ENCODE results near the gene DHH. TPM values are rescaled to one million over a fixed set of nuclear protein-coding genes. Genes with fewer than 3 reads are reported as not detected.
"Not testable (repeated sequence)": the region's sequence is repeated elsewhere in the genome, so short reads cannot be mapped to it uniquely, and the experiment has no call there.

Gene DHH
- total RNA-seq, 4 donors from 2014 or later: 0.26 to 1.7 (median 1.5) TPM; not detected in 1

GRCh38 chr12:49130151-49131050, 35.8 kb upstream of the DHH start:
- Histone ChIP-seq H3K27ac (peak overlapping the region; percentile 100), H3K4me1 (no peaks in the 10 kb centered on the region), H3K4me3 (peak overlapping the region; percentile 81 to 99), H3K27me3 (no peaks in the 10 kb centered on the region), H3K9me3 (no peaks in the 10 kb centered on the region), H3K36me3 (no peaks in the 10 kb centered on the region)
- intact Hi-C loops (cut with DNase I; ENCODE audit: low total_unique reads): loop anchor here (10.0 kb wide), 1 partner anchor 104 kb away; no protein-coding TSS in a partner anchor
- TF ChIP-seq POLR2A (IDR thresholded peaks at IDR 0.05): peak; percentile 47 to 79
- TF ChIP-seq, protein P1, sequence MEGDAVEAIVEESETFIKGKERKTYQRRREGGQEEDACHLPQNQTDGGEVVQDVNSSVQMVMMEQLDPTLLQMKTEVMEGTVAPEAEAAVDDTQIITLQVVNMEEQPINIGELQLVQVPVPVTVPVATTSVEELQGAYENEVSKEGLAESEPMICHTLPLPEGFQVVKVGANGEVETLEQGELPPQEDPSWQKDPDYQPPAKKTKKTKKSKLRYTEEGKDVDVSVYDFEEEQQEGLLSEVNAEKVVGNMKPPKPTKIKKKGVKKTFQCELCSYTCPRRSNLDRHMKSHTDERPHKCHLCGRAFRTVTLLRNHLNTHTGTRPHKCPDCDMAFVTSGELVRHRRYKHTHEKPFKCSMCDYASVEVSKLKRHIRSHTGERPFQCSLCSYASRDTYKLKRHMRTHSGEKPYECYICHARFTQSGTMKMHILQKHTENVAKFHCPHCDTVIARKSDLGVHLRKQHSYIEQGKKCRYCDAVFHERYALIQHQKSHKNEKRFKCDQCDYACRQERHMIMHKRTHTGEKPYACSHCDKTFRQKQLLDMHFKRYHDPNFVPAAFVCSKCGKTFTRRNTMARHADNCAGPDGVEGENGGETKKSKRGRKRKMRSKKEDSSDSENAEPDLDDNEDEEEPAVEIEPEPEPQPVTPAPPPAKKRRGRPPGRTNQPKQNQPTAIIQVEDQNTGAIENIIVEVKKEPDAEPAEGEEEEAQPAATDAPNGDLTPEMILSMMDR (IDR thresholded peaks at IDR 0.05): peak; percentile 80 to 92 (median 89)
- DNase-seq: peak; percentile 94

DNA sequence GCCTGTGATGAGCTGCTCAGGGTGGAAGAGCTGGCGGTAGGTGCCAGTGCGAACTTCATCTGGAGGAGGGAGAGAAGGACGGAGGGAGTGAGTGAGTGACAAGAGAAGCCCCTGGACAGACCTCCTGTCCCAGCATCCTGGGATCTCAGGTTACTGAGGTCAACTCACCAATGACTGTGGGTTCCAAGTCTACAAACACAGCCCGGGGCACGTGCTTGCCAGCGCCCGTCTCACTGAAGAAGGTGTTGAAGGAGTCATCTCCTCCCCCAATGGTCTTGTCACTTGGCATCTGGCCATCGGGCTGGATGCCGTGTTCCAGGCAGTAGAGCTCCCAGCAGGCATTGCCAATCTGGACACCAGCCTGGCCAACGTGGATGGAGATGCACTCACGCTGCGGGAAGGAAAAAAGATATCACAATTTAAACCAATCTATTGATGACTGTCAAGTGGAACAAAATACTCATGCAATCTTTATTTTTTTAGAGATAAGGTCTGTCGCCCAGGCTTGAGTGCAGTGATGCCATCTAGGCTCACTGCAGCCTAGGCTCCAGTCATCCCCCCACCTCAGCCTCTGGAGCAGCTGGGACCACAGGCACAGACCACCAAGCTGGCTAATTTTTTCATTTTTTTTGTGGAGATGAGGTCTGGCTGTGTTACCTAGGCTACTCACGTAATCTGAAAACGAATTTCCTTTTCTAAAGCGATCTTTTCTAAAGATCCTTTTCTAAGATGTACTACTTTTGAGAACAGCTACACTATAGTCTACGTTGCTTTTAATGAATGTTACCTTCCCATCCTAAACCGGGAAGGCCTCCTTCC, 34.9 kb upstream of the DHH start:
- Histone ChIP-seq H3K4me1 (no peaks in the 10 kb centered on the region), H3K27me3 (no peaks in the 10 kb centered on the region), H3K9me3 (no peaks in the 10 kb centered on the region), H3K27ac (peak overlapping the region; percentile 100), H3K36me3 (no peaks in the 10 kb centered on the region), H3K4me3 (peak overlapping the region; percentile 81 to 99)
- TF ChIP-seq, protein P1 (IDR thresholded peaks at IDR 0.05): no peak
- TF ChIP-seq POLR2A (IDR thresholded peaks at IDR 0.05): no peak
- intact Hi-C loops (cut with DNase I; ENCODE audit: low total_unique reads): loop anchor here (10.0 kb wide), 2 partner anchors 65 to 105 kb away; partner anchors contain the start of genes KMT2D and RHEBL1
- peak in 1 of 2 donors; percentile 36 for DNase-seq

DNA sequence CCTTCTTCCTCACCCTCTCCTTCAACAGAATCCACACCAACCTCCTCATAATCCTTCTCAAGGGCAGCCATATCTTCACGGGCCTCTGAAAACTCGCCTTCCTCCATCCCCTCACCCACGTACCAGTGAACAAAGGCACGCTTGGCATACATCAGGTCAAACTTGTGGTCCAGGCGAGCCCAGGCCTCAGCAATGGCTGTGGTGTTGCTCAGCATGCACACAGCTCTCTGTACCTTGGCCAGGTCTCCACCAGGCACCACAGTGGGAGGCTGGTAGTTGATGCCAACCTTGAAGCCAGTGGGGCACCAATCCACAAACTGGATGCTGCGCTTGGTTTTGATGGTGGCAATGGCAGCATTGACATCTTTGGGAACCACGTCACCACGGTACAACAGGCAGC, 33.4 kb upstream of the DHH start:
- not testable (repeated sequence) for H3K27me3 ChIP-seq, H3K4me3 ChIP-seq, H3K36me3 ChIP-seq, H3K4me1 ChIP-seq, H3K9me3 ChIP-seq, H3K27ac ChIP-seq, DNase-seq
- intact Hi-C loops (cut with DNase I; ENCODE audit: low total_unique reads): loop anchor here (10.0 kb wide), 1 partner anchor 63 kb away; the partner anchor contains the start of genes KMT2D and RHEBL1

DNA sequence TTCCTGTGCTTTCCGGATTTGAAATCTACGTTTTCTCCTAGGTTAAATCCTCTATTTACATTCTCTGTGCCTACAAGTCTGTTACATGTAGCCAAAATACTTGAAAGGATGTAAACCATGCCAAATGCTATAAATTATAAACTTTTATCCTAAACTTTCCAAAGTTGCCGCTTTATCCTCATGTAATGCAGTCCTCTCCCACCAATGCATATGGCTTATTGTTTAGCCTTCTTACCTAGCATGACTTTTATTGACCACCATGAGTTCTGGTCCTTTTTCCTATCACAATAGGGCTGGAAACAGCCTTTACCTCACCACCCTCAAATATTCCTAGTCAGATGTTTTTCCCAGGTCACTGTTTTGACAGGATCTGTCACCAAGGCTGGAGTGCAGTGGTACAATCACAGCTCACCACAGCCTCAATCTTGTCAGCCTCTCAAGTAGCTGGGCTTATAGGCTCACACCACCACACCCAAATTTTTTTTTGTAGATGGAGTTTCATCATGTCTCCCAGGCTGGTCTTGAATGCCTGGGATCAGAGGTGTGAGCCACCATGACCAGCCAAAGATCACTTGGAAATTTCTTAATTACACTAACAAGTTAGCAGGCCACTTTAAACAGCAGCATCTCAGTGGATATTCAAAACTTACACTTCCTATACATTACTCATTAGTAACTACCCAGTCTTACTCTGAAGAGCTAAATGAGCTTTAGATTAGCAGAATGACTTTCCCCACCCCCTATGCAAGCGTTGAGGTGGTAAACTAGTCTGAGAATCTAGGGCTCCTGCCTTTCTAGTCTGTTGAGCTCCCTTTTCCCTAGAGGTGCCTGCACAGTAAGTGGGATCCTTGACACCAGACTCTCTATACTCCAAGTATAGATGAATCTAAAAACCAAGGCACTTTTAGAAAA, 32.5 kb upstream of the DHH start:
- TF ChIP-seq, protein P1 (IDR thresholded peaks at IDR 0.05): no peak
- TF ChIP-seq POLR2A (IDR thresholded peaks at IDR 0.05): no peak
- H3K4me1 ChIP-seq: no peaks in the 10 kb centered on the region
- no peak overlapping the region for H3K4me3 ChIP-seq
- intact Hi-C loops (cut with DNase I; ENCODE audit: low total_unique reads): loop anchor here (10.0 kb wide), 1 partner anchor 62 kb away; the partner anchor contains the start of genes KMT2D and RHEBL1
- no peak for DNase-seq
- no peaks in the 10 kb centered on the region for H3K9me3 ChIP-seq
- H3K27me3 ChIP-seq: no peaks in the 10 kb centered on the region
- H3K36me3 ChIP-seq: no peaks in the 10 kb centered on the region
- no peak overlapping the region for H3K27ac ChIP-seq
